GM18873 (cell line): ENCODE measurements around the gene ROM1.
"Not testable (repeated sequence)": the region's sequence is repeated elsewhere in the genome, so short reads cannot be mapped to it uniquely, and the experiment has no call there.

Experiments used
- ATAC-seq: cut with Tn5 transposase; IDR thresholded peaks from one replicate; pipeline ENCODE4 v1.9.1; 2021; ENCODE audit warnings: mild to moderate bottlenecking, moderate library complexity, moderate number of reproducible peaks; ENCODE audit not compliant: unreplicated experiment, low FRiP score

The ROM1 gene

DNA sequence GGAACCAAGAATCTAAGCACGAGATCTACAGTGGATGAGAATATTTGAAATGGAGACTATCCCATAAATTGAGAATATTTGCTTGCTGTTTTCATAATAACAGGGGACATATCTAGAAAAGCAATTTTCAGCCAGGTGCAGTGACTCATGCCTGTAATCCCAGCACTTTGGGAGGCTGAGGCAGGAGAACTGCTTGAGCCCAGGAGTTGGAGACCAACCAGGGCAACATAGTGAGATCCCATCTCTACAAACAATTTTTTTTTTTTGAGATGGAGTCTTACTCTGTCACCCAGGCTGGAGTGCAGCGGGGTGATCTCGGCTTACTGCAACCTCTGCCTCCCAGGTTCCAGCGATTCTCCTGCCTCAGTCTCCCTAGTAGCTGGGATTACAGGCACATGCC, 31.3 kb upstream of the ROM1 start:
- ATAC-seq, result not testable (repeated sequence)

- ATAC-seq, result not testable (repeated sequence)
Observed at GRCh38 chr11:62585356-62585755, 27.7 kb upstream of the ROM1 start.

- ATAC-seq, result no peak
Observed at GRCh38 chr11:62588966-62589637, 24.0 kb upstream of the ROM1 start.

DNA sequence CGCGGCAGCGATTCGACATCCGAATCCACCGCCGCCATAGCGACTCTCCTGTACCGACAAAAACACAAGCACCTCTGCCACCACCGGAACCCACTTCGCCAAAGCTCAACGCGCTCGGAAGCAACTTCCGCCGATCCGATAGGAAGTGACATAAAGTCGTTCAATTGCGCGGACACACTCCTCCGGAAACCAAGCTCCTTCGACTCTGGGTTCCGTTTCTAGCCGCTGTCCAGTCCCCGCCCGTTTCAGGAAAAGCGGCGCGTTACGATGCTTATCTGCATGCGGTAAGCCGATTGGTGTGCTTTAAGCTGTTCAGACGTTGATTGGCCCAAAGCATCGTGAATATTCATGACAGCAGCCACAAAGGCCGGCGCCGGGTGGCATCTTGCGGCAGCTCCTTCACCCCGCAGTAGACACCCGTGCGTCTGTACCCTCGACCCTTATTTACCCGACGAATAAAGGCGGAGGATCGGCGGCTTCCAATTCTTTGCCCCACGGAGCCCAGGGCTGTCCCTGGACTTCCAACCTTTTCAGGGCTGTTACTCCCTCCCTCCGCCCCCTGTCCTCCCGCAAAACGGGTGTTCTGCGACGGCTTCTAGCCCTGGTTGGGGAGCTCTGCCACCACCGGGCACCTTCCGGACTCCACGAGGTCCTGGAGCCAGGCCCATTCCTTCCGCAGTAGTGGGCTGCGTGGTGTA, 21.5 kb upstream of the ROM1 start, which contains the start of gene TUT1:
TUT1 (minus strand) TSS at position 76 of the 698 bp plus-strand sequence; CDS start at position 38, 38 bp downstream.
- peak; percentile 78 for ATAC-seq

GRCh38 chr11:62592146-62592815, 20.8 kb upstream of the ROM1 start:
- ATAC-seq, result peak; percentile 4

DNA sequence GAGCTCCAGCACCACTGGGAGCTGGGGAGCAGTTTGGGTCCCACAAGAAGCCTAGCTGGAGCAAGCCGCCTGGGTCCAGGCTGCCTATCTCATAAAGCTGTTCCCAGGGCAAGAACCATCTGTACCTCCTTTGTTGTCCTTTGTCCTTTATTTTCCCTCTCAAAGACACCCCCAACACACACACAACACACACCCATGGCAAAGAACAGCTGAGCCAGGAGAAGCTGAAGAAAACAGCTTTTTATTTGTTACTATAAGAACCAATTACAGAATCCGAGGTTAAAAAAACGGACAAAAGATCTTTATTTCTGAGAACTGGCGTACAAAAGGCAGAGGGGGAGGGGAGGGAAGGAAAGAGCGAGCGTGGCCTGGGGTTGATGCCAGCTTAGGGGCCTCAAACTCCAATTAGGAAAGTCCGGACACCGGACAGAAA, 20.1 kb upstream of the ROM1 start:
- ATAC-seq, result no peak

DNA sequence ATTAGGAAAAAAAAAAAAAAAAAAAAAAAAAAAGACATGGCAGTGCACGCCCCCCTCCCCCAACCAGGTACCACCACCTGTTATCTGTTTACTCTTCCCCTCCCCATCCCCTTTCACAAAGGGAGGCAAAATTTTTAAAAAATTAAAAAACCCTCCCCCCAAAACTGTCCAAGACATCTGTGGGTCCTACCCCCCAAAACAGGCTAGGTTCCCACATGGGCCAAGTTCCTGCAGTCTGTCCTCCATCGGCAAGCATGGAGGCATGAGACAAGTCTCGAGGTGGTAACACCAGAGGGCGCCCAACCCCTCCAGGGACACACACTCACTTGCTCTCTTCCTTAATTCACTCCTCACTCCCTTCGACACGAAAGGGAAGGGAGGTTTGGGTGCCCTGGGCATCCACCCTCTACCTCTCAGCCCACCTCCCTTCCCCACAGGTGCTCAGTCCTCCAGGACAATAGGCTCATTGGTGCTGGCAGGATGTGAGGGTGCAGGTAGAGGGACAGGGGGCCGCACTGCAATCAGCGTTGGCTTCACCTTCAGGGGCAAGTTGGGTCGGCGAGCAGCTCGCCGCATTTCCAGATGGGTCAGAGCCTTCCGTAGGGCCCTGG, 19.5 kb upstream of the ROM1 start:
- ATAC-seq, result no peak

GRCh38 chr11:62595124-62595523, 17.9 kb upstream of the ROM1 start:
- no peak for ATAC-seq

- ATAC-seq, result peak; percentile 43
Observed at GRCh38 chr11:62599069-62599696, 13.9 kb upstream of the ROM1 start.

DNA sequence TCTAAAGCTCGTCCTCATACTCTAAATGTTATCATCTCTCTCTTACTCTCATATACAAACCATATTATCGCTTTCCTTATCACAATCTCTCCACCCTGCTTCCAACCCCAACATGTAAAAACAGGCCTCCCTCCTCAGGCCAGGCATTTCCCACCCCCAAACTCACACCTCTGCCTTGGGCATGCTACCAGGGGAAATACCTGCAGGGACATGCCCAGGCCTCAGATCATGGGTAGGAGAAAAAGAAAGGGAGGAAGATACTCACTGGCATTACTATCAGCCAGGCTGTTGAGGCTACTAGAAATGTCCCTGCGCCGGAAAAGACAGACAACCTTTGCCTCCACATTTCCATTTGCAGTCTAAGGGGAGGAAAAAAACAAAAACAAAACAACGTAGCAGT, 13.2 kb upstream of the ROM1 start:
- ATAC-seq, result no peak

GRCh38 chr11:62600367-62601121, 12.5 kb upstream of the ROM1 start:
- ATAC-seq, result no peak

DNA sequence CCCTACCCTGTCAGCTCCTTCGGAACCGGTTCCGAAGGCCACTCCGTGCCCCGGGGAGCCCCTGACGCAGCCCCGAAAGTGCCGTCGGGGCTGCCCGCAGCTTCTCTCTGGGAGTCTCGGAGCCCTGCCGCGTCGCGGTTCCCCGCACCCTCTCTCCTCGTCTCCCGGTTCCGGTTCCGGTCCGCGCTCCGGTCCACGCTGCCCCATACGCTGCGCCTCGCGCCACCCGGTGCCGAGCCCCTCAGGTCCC, 12.0 kb upstream of the ROM1 start:
- ATAC-seq, result no peak

GRCh38 chr11:62601372-62602140, 11.5 kb upstream of the ROM1 start, which contains the start of gene MTA2:
Gene MTA2, minus strand, starts transcription at chr11:62601865. Its CDS starts 415 bp downstream, at chr11:62601450.
- ATAC-seq, result peak; percentile 65

GRCh38 chr11:62602141-62603071, 10.7 kb upstream of the ROM1 start:
- no peak for ATAC-seq

GRCh38 chr11:62603072-62603408, 10.0 kb upstream of the ROM1 start:
- no peak for ATAC-seq

DNA sequence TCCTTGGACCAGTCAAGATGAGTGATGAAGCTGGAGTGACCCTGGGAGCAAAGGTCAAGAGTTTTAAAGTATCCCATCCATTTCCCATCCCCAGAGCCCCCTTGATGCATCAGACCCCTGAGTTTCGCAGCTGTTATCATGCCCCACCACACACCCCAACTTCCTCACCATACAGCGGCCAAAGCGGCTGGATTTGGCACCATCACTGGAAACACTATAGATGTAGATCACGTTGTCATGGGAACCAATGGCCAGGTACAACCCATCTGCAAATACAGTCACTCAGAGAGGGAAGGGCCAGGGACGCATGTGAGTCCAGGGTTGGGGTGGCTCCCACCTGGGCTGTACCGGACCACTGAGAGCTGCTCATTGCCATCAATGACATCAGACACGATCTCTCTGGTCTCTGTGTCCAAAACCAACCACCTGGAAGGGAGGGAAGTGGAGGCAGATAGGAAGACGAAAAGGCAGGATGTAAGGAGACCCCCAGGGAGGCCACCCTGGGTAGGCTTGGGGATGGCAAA, 9.2 kb upstream of the ROM1 start:
- ATAC-seq, result no peak

GRCh38 chr11:62604460-62605120, 8.5 kb upstream of the ROM1 start:
- ATAC-seq, result no peak

GRCh38 chr11:62605467-62605866, 7.6 kb upstream of the ROM1 start:
- no peak for ATAC-seq
